Ishikawa (cell line): ENCODE results near the gene STX2.

Source experiments
- CEBPB ChIP-seq: IDR thresholded peaks from 2 replicates; pipeline ENCODE4 v1.6.1; 2012
- CREB1 ChIP-seq: IDR thresholded peaks from 2 replicates; pipeline ENCODE4 v1.6.1; 2012; ENCODE audit warnings: low read depth
- EGR1 ChIP-seq: IDR thresholded peaks from 2 replicates; pipeline ENCODE4 v1.6.1; 2012
- EP300 ChIP-seq: IDR thresholded peaks from 2 replicates; pipeline ENCODE4 v1.6.1; 2012; ENCODE audit warnings: borderline replicate concordance
- FOXM1 ChIP-seq: IDR thresholded peaks from 2 replicates; pipeline ENCODE4 v1.6.1; 2012; ENCODE audit warnings: low read depth, borderline replicate concordance
- MAX ChIP-seq: IDR thresholded peaks from 2 replicates; pipeline ENCODE4 v1.6.1; 2012
- NFIC ChIP-seq: IDR thresholded peaks from 2 replicates; pipeline ENCODE4 v1.6.1; 2012
- RAD21 ChIP-seq: IDR thresholded peaks from 2 replicates; pipeline ENCODE4 v1.6.1; 2012; ENCODE audit warnings: low read depth
- TAF1 ChIP-seq: IDR thresholded peaks from 2 replicates; pipeline ENCODE4 v1.6.1; 2012; ENCODE audit warnings: low read depth, mild to moderate bottlenecking
- TCF12 ChIP-seq: IDR thresholded peaks from 2 replicates; pipeline ENCODE4 v1.6.1; 2012; ENCODE audit warnings: low read depth
- TEAD4 ChIP-seq: IDR thresholded peaks from 2 replicates; pipeline ENCODE4 v1.6.1; 2012
- YY1 ChIP-seq: IDR thresholded peaks from 2 replicates; pipeline ENCODE4 v1.6.1; 2012; ENCODE audit warnings: low read depth
- ZBTB7A ChIP-seq: IDR thresholded peaks from 2 replicates; pipeline ENCODE4 v1.6.1; 2012; ENCODE audit warnings: low read depth
- TF ChIP-seq, protein P1 (sequence below): IDR thresholded peaks from 2 replicates; pipeline ENCODE4 v1.6.1; 2012
- TF ChIP-seq, protein P2 (sequence below): IDR thresholded peaks from 2 replicates; pipeline ENCODE4 v1.6.1; 2012; ENCODE audit warnings: low read depth, mild to moderate bottlenecking

STX2 gene

DNA sequence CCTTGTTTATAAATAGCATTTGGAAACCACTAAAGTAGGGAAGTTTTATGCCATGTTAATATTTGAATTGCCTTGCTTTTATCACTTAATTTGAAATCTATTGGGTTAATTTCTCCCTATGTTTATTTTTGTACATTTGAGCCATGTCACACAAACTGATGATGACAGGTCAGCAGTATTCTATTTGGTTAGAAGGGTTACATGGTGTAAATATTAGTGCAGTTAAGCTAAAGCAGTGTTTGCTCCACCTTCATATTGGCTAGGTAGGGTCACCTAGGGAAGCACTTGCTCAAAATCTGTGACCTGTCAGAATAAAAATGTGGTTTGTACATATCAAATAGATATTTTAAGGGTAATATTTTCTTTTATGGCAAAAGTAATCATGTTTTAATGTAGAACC lies 37.2 kb upstream of the STX2 start:
- TF ChIP-seq MAX, result no peak
- TF ChIP-seq EP300, result no peak
- no peak for TF ChIP-seq TAF1
- TF ChIP-seq CREB1, result no peak

- TF ChIP-seq FOXM1, result no peak
- TF ChIP-seq YY1, result no peak
- TF ChIP-seq TAF1, result no peak
- no peak for TF ChIP-seq EGR1
- TF ChIP-seq, protein P1, sequence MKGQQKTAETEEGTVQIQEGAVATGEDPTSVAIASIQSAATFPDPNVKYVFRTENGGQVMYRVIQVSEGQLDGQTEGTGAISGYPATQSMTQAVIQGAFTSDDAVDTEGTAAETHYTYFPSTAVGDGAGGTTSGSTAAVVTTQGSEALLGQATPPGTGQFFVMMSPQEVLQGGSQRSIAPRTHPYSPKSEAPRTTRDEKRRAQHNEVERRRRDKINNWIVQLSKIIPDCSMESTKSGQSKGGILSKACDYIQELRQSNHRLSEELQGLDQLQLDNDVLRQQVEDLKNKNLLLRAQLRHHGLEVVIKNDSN, result no peak
- no peak for TF ChIP-seq RAD21
- TF ChIP-seq, protein P2, sequence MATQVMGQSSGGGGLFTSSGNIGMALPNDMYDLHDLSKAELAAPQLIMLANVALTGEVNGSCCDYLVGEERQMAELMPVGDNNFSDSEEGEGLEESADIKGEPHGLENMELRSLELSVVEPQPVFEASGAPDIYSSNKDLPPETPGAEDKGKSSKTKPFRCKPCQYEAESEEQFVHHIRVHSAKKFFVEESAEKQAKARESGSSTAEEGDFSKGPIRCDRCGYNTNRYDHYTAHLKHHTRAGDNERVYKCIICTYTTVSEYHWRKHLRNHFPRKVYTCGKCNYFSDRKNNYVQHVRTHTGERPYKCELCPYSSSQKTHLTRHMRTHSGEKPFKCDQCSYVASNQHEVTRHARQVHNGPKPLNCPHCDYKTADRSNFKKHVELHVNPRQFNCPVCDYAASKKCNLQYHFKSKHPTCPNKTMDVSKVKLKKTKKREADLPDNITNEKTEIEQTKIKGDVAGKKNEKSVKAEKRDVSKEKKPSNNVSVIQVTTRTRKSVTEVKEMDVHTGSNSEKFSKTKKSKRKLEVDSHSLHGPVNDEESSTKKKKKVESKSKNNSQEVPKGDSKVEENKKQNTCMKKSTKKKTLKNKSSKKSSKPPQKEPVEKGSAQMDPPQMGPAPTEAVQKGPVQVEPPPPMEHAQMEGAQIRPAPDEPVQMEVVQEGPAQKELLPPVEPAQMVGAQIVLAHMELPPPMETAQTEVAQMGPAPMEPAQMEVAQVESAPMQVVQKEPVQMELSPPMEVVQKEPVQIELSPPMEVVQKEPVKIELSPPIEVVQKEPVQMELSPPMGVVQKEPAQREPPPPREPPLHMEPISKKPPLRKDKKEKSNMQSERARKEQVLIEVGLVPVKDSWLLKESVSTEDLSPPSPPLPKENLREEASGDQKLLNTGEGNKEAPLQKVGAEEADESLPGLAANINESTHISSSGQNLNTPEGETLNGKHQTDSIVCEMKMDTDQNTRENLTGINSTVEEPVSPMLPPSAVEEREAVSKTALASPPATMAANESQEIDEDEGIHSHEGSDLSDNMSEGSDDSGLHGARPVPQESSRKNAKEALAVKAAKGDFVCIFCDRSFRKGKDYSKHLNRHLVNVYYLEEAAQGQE, result no peak
- TF ChIP-seq CREB1, result no peak
- TF ChIP-seq TCF12, result no peak
- TF ChIP-seq EP300, result no peak
- TF ChIP-seq TEAD4, result no peak
- TF ChIP-seq MAX, result no peak
- no peak for TF ChIP-seq CEBPB
- no peak for TF ChIP-seq NFIC
- no peak for TF ChIP-seq ZBTB7A
Measured at GRCh38 chr12:130875193-130875592, 36.1 kb upstream of the STX2 start.

DNA sequence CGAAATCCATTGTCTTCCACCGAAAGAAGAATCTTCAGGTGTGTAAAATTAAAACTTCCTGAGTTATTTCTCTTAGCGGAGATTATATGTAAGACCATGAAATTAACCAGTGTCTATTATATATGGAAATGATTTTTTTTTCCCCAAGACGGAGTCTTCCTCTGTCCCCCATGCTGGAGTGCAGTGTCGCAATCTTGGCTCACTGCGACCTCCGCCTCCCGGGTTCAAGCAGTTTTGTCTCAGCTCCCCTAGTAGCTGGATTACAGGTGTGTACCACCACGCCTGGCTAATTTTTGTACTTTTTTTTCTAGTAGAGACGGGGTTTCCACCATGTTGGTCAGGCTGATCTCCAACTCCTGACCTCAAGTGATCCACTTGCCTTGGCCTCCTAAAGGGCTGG lies 35.6 kb upstream of the STX2 start:
- TF ChIP-seq EP300, result no peak
- TF ChIP-seq, protein P2, result no peak
- TF ChIP-seq CEBPB, result peak; percentile 51; the same call in 1 of the 2 replicates

GRCh38 chr12:130873825-130874224 lies 34.8 kb upstream of the STX2 start:
- TF ChIP-seq CEBPB (no peak), FOXM1 (no peak), EGR1 (no peak), ZBTB7A (no peak), RAD21 (no peak), YY1 (no peak), MAX (no peak)
- TF ChIP-seq, protein P2, result no peak

DNA sequence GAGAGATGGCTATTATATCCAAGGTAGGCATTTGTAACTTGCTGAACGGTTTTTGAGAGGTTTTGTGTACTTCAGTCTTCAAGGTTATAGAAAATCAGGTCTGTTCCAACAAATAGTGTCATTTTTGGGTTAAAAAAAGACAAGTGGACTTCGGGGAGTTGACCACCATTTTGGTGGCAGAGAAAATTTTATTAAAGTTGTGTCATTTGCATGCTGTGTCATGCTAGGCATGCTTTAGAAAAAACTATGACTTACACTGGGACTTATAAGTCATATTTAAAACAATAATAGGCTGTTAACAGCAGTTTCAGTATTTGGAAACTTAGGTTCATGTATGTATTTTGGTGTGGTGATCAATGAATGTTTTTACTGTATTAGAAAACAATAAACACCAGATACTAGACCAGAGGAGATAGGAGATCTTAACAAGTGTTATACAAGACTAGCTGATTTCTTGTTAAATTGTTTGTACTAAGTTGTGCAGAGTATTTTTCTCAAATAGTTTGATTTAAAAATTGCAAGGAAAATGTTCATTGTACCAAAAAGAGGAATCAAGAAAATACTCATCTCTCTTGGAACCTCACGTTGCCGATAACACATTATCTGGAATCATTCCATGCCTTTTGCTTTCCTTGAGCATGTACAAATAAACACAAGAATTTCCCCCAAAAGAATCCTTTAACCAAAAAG lies 34.2 kb upstream of the STX2 start:
- TF ChIP-seq EGR1, result no peak
- no peak for TF ChIP-seq ZBTB7A
- TF ChIP-seq NFIC, result no peak
- TF ChIP-seq, protein P2, result no peak
- TF ChIP-seq TEAD4, result no peak
- no peak for TF ChIP-seq TCF12
- TF ChIP-seq CREB1, result no peak
- TF ChIP-seq CEBPB, result no peak
- no peak for TF ChIP-seq YY1
- TF ChIP-seq, protein P1, result no peak
- no peak for TF ChIP-seq RAD21
